ENCODE data around the gene BCAS1.
"Not testable (repeated sequence)": the region's sequence is repeated elsewhere in the genome, so short reads cannot be mapped to it uniquely, and the experiment has no call there.

Gene BCAS1

DNA sequence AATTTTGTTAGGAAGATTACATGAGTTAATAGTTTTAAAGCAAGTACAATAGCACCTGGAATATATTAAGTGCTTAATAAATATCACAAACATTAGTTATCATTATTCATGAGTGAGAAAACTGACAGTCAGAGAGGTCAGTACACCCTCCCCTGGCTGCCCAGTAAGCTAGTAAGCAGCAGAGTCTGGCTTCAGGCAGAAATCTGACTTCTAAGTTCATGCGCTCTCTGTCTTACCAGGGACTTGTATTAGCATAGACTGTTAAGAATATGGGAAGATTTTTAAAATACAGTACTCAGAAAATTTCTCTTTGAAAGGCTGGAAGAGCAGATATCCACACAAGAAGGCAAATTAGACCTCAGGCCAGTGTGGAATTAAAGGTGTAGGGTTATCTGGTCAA is 40.8 kb downstream of the BCAS1 start:
- no peak for DNase-seq
- in situ Hi-C loops (cut with HindIII; ENCODE audit: low pct_ligation_motif_present, low pct_unique_long_range_greater_than_20kb, low sequenced_read_pairs), result no loop called here

DNA sequence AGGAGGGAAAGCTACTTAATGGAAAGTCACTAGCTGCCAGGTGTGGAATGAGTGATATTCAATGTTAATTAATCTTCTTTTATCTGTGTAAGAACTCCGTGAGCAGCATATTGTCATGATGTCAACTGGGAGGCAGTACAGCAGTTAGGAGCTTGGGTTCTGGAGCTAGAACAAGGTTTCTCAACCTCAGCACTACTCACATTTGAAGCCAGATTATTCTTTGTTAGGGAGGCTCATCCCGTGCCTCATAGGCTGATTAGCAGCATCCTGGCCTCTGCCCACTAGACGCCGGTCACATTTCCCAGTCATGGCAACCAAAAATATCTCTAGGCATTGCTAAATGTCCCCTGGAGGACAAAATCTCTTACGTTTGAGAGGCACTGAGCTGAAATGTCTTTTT is 41.2 kb downstream of the BCAS1 start:
- no peak for DNase-seq
- in situ Hi-C loops (cut with HindIII; ENCODE audit: low pct_ligation_motif_present, low pct_unique_long_range_greater_than_20kb, low sequenced_read_pairs), result no loop called here

DNA sequence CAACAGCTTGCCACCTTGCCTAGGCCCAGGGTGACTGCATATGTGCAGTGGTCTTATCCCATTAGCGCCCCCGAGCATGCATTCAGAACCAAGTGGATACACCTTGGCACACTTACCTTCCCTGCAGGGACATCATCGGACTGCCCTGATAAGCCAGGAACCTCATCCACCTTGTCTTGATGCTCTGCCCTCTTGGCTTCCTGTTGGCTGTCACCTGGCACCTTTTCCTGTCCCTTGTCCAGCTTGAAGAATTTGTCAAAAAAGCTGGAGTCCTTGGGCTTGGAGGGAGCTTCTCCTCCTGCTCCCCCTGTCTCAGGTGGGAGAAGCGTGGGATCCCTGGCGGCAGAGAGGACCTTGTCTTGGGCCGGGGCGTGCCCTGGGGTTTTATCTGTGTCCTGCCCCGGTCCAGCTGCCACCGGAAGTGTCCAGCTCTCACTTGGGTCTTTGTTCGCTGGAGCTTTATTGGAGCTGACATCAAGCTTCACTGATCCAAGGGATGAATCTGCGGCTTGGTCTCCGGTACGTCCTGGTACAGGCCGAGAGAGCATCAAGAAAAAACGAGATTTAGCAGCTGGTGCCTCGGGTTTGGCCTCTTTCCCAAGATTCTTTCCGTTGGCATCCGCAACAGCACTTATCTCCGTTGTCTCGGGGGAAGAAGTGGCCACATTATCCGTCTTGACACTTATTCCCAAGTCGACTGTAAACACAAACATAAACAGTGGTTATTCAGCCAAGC is 42.0 kb downstream of the BCAS1 start:
- in situ Hi-C loops (cut with HindIII; ENCODE audit: low pct_ligation_motif_present, low pct_unique_long_range_greater_than_20kb, low sequenced_read_pairs), result no loop called here
- no peak for DNase-seq

DNA sequence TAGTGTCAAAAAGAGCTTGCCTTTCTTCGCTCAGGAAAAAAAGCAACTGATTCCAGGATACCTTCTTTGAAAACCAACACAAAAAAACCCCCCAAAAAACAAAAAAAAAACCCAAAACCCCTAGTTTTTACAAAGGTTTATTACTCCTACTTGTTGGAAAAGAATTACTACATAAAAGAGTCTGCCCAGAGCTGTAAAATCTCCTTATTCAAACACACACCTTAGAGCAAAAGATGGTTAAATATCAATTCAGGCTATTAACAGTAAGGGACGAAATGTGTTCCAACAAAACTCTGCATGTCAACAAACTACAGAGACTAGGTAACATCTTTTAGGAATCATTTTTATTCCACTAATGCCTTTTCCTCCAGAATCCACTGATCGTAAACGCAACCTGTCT is 42.7 kb downstream of the BCAS1 start:
- in situ Hi-C loops (cut with HindIII; ENCODE audit: low pct_ligation_motif_present, low pct_unique_long_range_greater_than_20kb, low sequenced_read_pairs), result no loop called here
- DNase-seq, result no peak

DNA sequence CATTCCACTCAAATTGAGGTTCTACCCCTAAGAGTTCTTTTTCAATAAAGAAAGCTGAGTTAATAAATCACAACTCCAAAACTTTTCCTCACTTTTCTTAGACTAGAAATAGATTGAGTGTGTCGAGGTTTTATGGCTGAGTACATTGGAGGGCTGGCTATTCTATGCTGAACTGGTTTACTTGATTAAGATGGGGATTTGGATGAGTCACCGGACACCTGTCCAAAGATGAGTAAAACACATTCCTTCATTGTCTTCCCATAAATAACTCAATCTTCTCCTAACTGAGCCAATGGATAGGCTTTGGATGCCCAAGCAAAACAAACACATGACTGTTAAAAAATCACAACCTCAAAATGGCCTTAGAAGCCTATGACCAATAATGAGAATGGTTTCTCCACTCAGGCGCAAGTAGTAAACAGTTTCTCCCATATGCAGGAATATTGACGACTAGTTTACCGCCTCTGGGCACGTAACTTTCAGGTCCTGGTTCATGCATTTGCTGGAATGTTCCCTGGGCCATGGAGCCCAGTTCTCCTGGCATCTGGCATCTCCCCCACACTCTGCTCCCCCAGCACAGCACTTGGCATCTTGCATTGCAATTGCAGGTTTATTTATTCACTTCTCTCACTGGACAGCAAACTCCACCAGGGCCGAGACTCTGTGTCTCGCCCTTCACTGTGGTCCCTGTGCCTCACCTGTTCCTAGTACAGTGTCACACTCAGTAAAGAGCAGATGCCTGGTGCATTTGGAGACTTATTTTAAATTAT is 43.9 kb downstream of the BCAS1 start:
- peak; percentile 27 for DNase-seq
- in situ Hi-C loops (cut with HindIII; ENCODE audit: low pct_ligation_motif_present, low pct_unique_long_range_greater_than_20kb, low sequenced_read_pairs), result no loop called here

DNA sequence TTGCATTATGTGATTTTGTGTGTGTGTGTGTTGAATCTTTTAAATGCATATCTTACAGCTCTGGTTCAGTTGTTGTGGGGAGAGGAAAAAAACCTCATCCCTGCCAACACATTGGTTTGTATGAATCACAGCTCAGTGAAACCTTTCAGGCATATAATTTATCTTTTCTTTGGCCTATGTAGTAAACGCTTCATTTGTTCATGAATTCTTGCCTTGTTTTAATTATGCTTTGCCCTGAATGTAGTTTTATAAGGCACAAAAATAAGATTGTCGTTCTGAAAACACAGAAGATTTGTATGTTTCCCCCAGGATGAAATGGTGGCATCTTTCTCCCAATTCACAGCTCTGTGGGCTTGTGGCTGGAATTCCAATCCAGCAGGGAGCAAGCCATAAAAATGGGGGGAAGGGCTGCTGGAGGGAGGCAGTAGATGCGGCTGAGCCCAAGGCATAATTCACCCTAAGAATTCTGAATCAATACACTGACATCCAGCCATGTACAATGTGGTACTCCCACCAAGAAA is 45.1 kb downstream of the BCAS1 start:
- DNase-seq, result peak; percentile 67
- in situ Hi-C loops (cut with HindIII; ENCODE audit: low pct_ligation_motif_present, low pct_unique_long_range_greater_than_20kb, low sequenced_read_pairs), result no loop called here

DNA sequence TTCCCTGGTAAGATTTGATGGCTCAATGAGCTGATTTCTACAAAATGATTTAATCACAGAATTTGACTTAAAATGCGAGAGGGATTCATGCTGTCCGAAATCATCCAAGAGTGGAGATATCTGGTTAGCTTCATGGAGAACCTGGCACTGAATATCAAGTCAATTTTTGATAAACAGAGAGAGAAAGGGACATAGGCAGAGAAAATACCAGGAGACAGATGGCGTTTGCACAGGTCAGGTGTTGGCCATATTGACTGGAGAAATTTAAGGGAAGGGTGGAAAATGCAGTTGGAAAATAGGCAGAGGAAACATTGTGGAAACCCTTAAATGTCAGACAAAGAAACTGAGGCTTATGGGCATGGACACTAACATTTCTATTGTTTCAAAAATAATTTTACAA is 47.0 kb downstream of the BCAS1 start:
- no peak for DNase-seq
- in situ Hi-C loops (cut with HindIII; ENCODE audit: low pct_ligation_motif_present, low pct_unique_long_range_greater_than_20kb, low sequenced_read_pairs), result no loop called here

DNA sequence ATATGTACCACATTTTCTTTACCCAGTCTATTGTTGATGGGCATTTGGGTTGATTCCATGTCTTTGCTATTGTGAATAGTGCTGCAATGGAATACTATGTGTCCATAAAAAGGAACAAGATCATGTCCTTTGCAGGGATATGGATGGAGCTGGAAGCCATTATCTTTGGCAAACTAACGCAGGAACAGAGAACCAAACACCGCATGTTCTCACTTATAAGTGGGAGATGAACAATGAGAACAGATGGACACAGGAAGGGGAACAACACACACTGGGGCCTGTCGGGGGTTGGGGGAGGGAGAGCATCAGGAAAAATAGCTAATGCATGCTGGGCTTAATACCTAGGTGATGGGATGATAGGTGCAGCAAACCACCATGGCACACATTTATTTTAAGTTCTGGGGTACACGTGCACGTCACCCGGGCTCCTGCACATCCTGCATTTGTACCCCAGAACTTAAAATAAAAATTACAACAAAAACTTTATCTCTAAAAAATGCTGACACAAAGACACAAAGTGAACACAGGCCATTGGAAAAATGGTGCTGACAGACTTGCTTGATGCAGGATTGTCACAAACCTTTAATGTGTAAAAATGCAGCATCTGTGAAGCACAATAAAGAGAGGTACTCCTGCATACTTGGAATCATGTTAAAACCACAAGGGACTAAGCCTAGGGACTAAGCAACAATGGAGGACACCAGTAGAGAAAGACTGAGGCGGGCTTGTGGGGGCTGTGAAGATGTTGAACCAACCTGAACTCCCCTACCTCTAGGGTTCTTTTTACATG is 48.8 kb downstream of the BCAS1 start:
- DNase-seq, result no peak
- in situ Hi-C loops (cut with HindIII; ENCODE audit: low pct_ligation_motif_present, low pct_unique_long_range_greater_than_20kb, low sequenced_read_pairs), result no loop called here

DNA sequence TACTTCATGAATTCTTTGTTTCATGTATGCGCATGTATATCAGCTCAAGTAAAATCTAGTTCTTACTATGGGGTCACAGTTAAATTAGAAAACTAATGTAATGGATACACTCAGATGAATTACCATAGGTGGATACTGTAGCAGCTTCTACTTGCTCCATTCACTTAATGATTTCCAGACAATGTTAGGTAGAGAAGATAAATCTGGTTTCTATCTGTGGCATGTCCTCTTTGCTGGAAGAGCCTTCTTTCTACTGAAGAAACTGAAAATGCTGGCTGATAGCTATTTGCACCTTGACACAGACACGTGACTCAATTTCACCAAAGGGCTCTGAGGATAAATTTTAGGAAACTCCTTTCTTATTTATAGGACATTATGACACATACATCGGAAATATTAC is 49.5 kb downstream of the BCAS1 start:
- in situ Hi-C loops (cut with HindIII; ENCODE audit: low pct_ligation_motif_present, low pct_unique_long_range_greater_than_20kb, low sequenced_read_pairs), result no loop called here
- DNase-seq, result no peak

DNA sequence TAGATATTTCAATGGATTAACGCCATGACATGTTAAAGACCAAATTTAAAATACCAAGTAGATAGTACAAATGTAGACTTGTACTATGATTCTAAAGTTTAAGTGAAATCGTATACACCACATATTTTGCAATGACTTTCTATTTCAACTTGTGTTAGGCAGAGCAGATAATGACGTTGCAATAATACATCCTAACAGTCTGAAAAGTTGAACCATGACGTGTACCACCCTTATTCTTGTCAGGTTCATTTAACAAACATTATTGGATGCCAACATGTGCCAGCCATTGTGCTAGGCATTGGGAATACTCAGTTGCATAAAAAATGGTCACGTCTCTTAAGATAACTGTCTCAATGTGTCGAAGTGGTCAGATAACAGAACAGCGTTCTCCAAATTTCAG is 50.0 kb downstream of the BCAS1 start:
- in situ Hi-C loops (cut with HindIII; ENCODE audit: low pct_ligation_motif_present, low pct_unique_long_range_greater_than_20kb, low sequenced_read_pairs), result no loop called here
- DNase-seq, result no peak

DNA sequence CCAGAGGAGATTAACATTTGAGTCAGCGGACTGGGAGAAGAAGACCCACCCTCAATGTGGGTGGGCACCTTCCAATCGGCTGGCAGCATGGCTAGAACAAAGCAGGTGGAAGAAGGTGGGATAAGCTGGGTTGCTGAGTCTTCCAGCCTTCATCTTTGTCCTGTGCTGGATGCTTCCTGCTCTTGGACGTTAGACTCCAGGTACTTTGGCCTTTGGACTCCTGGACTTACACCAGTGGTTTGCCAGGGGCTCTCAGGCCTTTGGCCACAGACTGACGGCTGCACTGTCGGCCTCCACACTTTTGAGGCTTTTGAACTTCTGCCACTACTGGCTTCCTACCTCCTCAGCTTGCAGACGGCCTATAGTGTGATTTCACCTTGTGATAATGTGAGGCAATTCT is 50.8 kb downstream of the BCAS1 start:
- no peak for DNase-seq
- in situ Hi-C loops (cut with HindIII; ENCODE audit: low pct_ligation_motif_present, low pct_unique_long_range_greater_than_20kb, low sequenced_read_pairs), result no loop called here

DNA sequence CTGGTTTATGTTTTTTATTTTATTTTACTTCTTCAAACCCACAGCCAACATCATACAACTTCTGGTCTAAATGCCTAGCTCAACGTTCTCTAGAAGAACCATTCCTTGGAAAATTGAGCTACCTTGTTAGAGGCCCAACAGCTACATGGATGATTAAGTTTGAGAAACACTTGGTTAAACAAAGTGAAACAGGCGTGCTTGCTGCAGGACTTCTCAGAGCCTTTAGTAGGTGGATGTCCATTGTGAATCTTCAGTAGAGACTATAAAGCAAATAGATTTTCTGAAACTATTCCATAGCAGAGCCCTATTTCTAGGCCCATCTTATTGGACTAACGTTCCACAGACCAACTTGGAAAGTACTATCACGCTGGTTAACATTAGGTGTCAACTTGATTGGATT is 51.3 kb downstream of the BCAS1 start:
- in situ Hi-C loops (cut with HindIII; ENCODE audit: low pct_ligation_motif_present, low pct_unique_long_range_greater_than_20kb, low sequenced_read_pairs), result no loop called here
- no peak for DNase-seq

DNA sequence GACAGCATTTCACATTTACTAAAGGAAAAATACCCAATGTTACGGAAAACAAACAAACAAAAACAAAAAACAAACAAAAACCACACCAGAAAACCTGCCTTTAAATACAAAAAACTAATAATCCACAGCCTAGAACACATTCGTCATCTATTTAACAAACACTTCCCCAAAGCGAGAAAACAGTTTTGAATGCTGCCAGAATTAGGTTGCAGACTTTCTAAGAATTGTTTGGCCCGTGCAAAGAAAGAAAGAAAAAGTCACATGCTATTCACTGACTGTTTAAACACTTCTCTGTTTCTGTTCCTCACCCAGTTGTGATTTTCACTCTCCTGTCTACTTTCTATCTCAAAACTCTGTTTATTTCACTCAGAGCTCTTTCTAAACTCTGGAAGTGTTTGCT is 52.5 kb downstream of the BCAS1 start:
- DNase-seq, result no peak
- in situ Hi-C loops (cut with HindIII; ENCODE audit: low pct_ligation_motif_present, low pct_unique_long_range_greater_than_20kb, low sequenced_read_pairs), result no loop called here

DNA sequence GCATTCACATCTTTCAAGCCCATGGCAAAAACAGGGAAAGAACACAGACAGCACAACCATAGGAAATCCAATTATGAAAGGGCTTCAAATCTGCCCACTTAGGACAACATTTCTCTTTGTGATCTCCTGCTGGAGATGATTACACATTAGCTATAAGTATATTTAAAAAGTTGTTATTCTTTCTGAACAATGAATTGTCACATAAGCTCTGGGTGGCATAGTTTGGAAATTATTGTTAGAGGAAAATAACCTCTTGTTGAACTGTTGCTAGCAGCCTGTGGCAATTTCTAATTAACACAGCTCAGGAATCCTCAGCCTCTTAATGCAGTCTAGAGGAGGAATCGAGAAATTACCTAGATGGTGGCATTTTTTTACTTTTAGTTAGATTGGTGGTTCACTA is 54.9 kb downstream of the BCAS1 start:
- DNase-seq, result no peak
- in situ Hi-C loops (cut with HindIII; ENCODE audit: low pct_ligation_motif_present, low pct_unique_long_range_greater_than_20kb, low sequenced_read_pairs), result no loop called here

DNA sequence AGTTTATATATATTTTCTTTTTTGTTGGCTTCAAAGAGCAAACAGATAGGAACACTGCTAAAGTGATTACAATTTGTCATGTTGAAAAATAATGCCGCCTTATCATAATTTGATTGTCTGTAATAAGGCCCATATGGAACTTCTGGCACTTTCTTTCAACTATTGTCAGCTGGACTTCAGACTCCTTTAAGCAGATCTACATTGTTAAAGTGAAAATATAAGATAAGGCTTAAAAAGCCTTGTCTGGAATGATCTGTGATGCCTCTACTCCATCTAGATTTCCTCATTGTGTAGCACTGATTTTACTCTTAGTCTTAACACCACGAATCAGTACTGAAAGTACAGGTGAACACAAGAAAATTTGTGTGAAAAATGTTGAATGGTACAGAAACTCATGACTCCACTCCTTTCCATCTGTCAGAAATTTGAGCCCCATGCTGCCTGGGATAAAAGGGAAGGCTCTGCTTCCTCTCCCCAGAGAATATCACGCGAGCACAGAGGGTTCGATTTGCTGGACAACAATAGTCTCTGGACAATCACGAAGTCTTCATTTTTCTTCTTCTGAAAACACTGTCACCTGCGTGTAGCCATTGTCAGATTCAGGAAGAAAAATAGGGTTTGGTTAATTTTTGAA is 56.0 kb downstream of the BCAS1 start:
- no peak for DNase-seq
- in situ Hi-C loops (cut with HindIII; ENCODE audit: low pct_ligation_motif_present, low pct_unique_long_range_greater_than_20kb, low sequenced_read_pairs), result no loop called here

DNA sequence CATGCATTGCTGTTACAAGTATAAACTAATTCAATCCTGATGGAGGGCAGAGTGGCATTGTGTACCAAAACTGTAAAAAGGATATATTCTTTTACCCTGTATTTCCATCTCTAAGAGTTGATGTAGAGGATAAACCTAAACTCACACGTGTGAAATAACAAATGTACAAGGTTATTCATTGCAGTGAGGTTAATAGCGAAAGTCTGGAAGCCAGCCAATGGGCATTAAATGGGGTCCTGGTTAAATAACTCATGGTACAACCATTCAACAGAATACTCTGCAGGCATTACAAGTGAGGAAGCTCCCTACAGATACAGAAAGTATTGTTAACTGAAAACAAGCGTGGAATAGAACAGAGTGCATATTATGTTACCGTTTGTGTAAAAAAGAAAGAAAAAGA is 56.9 kb downstream of the BCAS1 start:
- no peak for DNase-seq
- in situ Hi-C loops (cut with HindIII; ENCODE audit: low pct_ligation_motif_present, low pct_unique_long_range_greater_than_20kb, low sequenced_read_pairs), result no loop called here

DNA sequence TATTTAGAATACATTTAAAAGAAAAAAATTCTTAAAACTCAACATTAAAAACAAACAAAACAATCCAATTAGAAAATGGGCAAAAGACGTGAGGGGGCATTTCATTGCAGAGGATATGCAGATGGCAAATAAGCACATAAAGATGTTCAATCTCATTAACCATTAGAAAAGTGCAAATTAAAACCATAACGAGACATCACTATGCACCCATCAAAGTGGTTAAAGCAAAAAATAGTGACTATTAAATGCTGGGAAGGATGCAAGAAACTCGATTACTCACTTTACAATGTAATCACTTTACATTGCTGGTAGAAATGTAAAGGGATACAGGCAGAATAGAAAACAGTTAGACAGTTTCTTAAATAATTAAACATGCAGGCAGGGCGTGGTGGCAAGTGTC is 59.0 kb downstream of the BCAS1 start:
- DNase-seq, result no peak
- in situ Hi-C loops (cut with HindIII; ENCODE audit: low pct_ligation_motif_present, low pct_unique_long_range_greater_than_20kb, low sequenced_read_pairs), result no loop called here

DNA sequence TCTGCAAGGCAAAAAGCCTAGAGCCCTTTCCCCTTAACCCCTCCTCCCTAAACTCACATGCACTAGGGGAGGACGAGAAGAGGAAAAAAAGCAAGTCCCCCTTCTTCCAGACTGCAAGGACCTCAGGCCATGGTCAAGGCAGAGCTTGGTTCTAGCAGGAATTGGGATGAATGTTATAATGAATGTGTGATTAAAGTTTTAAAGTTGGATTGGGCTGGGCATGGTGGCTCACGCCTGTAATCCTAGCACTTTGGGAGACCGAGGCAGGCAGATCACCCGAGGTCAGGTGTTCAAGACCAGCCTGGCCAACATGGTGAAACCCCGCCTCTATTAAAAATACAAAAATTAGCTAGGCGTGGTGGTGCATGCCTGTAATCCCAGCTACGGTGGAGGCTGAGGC is 64.2 kb downstream of the BCAS1 start:
- in situ Hi-C loops (cut with HindIII; ENCODE audit: low pct_ligation_motif_present, low pct_unique_long_range_greater_than_20kb, low sequenced_read_pairs); DNase-seq: not testable (repeated sequence)

DNA sequence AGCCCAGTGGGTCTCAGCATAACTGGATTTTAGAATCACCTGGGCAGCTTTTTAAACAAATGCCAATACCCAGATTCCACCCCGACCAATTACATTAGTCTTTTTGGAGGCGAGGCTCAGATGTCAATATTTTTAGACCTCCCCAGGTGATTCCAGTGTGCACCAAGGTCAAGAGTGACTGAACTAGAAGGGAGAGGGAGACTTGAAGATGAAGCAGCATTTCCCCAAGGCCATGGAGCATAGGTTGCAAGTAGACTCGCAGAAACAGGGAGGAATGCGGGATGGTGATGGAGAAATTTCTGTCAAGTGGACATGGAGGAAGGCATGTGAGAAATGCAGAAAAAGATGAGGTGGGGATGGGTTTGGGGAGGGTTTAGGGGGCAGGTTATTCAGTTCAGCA is 64.9 kb downstream of the BCAS1 start:
- DNase-seq, result no peak
- in situ Hi-C loops (cut with HindIII; ENCODE audit: low pct_ligation_motif_present, low pct_unique_long_range_greater_than_20kb, low sequenced_read_pairs), result no loop called here

Data from ACHN (cell line).